Osteocyte (in vitro differentiated cells): ENCODE data around the gene CHTF8. TPM values are rescaled to one million over a fixed set of nuclear protein-coding genes. Genes with fewer than 3 reads are reported as not detected.

Experiments
- DNase-seq: peaks from one replicate; pipeline ENCODE4 v3.0.0; 2021; ENCODE audit warnings: mixed read lengths; ENCODE audit not compliant: unreplicated experiment; ENCODE audit errors: extremely low spot score
- H3K27ac Mint-ChIP-seq: one replicate; pipeline ENCODE4 v1.8.0; 2021; ENCODE audit warnings: mild to moderate bottlenecking, mixed read lengths; ENCODE audit not compliant: unreplicated experiment
- H3K27me3 Mint-ChIP-seq: one replicate; pipeline ENCODE4 v1.8.0; 2021; ENCODE audit warnings: mixed read lengths; ENCODE audit not compliant: unreplicated experiment
- H3K36me3 Mint-ChIP-seq: one replicate; pipeline ENCODE4 v1.8.0; 2021; ENCODE audit warnings: mixed read lengths; ENCODE audit not compliant: unreplicated experiment
- H3K4me1 Mint-ChIP-seq: one replicate; pipeline ENCODE4 v1.8.0; 2021; ENCODE audit warnings: mixed read lengths; ENCODE audit not compliant: unreplicated experiment
- H3K4me3 Mint-ChIP-seq: one replicate; pipeline ENCODE4 v1.8.0; 2021; ENCODE audit warnings: mild to moderate bottlenecking, moderate library complexity, mixed read lengths; ENCODE audit not compliant: unreplicated experiment
- H3K9me3 Mint-ChIP-seq: one replicate; pipeline ENCODE4 v1.8.0; 2021; ENCODE audit warnings: mixed read lengths; ENCODE audit not compliant: unreplicated experiment
- total RNA-seq: library from RNA; stranded (reverse); gene quantifications from 2 replicates; pipeline ENCODE4 v1.2.1, GENCODE V29; 2021
- TF ChIP-seq, protein P1 (sequence below): fragments of 200-600 bp; sonication (generic); IDR thresholded peaks from 2 replicates; pipeline ENCODE4 v1.5.0; 2021; ENCODE audit warnings: antibody characterized with exemption, mild to moderate bottlenecking, moderate library complexity

The CHTF8 gene
- total RNA-seq, 1 donor from 2014 or later, result 88.0 TPM

DNA sequence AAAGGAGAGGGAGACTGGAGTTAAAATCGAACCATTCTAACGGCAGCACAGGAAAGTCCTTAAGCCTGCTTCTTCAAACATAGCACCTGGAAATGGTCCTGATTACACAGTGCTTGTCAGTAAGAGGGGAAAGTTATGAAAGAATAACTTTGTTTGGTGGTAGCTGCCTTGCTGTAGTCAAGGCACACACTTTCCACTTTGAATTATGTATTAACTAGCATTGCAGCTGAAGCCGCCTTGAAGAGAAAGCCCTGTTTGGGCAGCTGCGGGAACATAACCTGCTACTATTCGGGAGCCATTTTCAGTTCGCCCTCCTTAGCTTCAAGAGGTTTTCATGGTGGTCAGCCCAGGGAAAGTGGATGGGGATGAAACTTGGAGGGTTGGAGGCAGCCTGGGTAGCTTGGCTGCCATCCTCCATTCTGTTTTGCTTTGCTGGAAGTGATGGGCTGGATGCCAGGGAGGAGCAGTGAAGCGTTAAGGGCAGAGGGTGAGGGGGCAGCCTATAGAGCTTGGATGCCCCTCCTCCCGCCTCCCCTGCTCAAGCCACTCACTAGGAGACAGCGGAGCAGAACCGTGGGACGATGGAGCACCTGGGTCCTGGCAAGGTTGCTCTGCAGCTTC is 32.2 kb downstream of the CHTF8 start:
- Mint-ChIP-seq H3K27ac (no peak overlapping the region), H3K4me3 (no peak overlapping the region), H3K36me3 (no peaks in the 10 kb centered on the region), H3K27me3 (no peaks in the 10 kb centered on the region), H3K4me1 (peaks cover under 1% of the 10 kb centered on the region), H3K9me3 (no peaks in the 10 kb centered on the region)
- TF ChIP-seq, protein P1, sequence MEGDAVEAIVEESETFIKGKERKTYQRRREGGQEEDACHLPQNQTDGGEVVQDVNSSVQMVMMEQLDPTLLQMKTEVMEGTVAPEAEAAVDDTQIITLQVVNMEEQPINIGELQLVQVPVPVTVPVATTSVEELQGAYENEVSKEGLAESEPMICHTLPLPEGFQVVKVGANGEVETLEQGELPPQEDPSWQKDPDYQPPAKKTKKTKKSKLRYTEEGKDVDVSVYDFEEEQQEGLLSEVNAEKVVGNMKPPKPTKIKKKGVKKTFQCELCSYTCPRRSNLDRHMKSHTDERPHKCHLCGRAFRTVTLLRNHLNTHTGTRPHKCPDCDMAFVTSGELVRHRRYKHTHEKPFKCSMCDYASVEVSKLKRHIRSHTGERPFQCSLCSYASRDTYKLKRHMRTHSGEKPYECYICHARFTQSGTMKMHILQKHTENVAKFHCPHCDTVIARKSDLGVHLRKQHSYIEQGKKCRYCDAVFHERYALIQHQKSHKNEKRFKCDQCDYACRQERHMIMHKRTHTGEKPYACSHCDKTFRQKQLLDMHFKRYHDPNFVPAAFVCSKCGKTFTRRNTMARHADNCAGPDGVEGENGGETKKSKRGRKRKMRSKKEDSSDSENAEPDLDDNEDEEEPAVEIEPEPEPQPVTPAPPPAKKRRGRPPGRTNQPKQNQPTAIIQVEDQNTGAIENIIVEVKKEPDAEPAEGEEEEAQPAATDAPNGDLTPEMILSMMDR, result no peak
- no peak for DNase-seq

DNA sequence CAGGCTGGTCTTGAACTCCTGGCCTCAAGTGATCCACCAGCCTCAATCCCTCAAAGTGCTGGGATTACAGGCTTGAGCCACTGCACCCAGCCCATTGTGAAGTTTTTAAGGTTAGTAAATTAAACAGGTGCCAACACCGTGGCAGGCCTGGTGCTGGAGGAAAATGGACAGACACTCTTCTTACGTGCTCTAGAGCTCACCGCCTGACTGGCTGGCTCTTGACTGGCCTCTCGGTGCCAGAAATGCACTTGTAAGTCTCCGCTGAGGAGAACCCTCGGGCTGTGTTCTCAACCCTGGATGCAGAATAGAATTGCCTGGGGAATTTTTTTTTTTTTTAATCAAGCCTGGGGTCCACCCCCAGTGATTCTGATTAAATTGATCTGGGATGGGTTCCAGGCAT is 37.2 kb downstream of the CHTF8 start:
- no peaks in the 10 kb centered on the region for H3K27me3 Mint-ChIP-seq
- no peak overlapping the region for H3K4me3 Mint-ChIP-seq
- H3K27ac Mint-ChIP-seq, result no peak overlapping the region
- TF ChIP-seq, protein P1, result no peak
- DNase-seq, result no peak
- H3K36me3 Mint-ChIP-seq, result no peaks in the 10 kb centered on the region
- H3K9me3 Mint-ChIP-seq, result no peaks in the 10 kb centered on the region
- peaks cover 9% of the 10 kb centered on the region for H3K4me1 Mint-ChIP-seq

DNA sequence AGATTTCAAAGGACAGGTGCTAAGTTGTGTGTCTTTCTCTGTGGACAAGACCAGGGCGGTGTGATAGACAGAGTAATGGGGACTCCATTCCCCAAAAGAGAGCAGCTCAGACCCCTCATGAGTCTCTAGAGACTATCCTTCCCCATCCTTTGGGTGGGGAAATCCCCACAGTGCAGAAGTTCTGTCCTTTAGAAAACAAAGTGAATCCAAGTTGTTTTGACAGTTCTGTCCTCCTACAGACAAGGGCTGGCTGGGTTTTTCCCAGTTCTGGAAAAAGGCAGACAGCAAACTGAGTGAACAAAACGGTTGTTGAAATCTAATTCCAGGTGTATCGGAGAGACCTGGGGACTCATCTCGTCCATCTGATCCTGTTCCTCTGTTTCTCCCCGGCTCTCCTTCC is 37.9 kb downstream of the CHTF8 start:
- Mint-ChIP-seq H3K27me3 (no peaks in the 10 kb centered on the region), H3K4me3 (no peak overlapping the region), H3K36me3 (no peaks in the 10 kb centered on the region), H3K9me3 (no peaks in the 10 kb centered on the region), H3K4me1 (peaks cover 9% of the 10 kb centered on the region), H3K27ac (no peak overlapping the region)
- DNase-seq, result no peak
- TF ChIP-seq, protein P1, result no peak

DNA sequence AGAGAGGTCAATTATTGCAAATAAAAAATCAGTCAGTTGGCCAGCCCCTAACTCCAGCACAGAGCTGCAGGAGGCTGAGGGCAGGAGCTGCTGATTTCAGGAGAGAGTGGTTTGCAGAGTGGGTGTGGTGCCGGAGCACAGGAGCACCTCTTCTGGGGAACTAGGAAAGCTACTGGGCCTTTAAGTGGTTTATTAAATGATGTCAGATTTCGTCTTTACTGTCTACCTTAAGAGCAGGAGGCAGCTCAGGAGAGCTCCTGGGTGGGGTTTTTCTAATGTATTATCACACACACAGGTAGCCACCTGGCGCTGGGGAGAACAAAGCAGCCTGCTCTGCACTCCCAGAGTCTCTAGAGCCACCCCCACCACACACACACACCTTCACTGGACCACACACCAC is 38.4 kb downstream of the CHTF8 start:
- no peak overlapping the region for H3K4me3 Mint-ChIP-seq
- peaks cover 9% of the 10 kb centered on the region for H3K4me1 Mint-ChIP-seq
- no peaks in the 10 kb centered on the region for H3K36me3 Mint-ChIP-seq
- TF ChIP-seq, protein P1, result no peak
- no peak overlapping the region for H3K27ac Mint-ChIP-seq
- no peaks in the 10 kb centered on the region for H3K9me3 Mint-ChIP-seq
- DNase-seq, result no peak
- no peaks in the 10 kb centered on the region for H3K27me3 Mint-ChIP-seq

DNA sequence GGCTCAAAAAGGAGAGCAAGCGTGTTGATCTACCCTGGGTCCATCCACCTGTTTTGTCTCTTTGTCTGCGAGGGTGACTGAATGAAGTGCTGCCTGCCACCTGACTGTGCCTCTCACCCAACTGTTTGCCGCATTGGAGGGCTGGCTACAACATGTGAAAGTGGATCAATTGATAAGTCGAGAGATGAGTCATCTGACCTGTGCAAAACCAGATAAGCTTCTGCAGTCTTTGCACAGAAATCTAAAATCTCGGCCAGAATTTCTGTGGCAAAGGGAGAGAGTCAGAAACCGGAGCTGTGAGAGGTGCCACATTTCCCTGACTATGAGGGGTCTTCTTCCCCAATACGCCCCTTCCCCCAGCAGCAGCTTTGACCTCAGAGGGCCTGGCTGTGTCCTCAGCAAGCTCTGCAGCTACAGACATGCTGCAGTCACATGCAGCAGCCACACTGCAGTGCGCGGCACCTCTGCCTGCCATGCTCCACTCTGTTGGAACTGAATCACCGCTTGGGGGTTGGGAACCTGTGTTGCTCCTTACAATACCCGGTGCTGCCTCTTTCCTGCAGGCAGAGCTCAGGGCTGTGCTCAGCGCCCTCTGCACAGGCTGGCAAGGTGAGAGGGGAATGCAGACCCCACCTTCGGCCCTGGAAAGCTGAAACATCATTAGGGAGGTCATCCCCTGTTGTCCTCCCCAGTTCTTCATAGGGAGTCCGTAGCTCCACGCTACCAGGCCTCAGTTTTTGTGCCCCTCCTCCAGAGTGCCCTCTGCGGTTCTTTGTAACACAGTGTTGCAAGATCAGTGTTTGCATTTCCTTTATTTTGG is 43.1 kb downstream of the CHTF8 start:
- H3K9me3 Mint-ChIP-seq, result no peaks in the 10 kb centered on the region
- H3K27ac Mint-ChIP-seq, result no peak overlapping the region
- DNase-seq, result no peak
- no peak overlapping the region for H3K4me3 Mint-ChIP-seq
- no peaks in the 10 kb centered on the region for H3K27me3 Mint-ChIP-seq
- peaks cover 4% of the 10 kb centered on the region for H3K4me1 Mint-ChIP-seq
- TF ChIP-seq, protein P1, result no peak
- peaks cover 4% of the 10 kb centered on the region for H3K36me3 Mint-ChIP-seq
